ENCODE results near the gene PLLP. TPM values are rescaled to one million over a fixed set of nuclear protein-coding genes. Genes with fewer than 3 reads are reported as not detected.

Gene PLLP
- total RNA-seq, 4 donors from 2014 or later, result 15.5 to 38.5 (median 31.5) TPM

DNA sequence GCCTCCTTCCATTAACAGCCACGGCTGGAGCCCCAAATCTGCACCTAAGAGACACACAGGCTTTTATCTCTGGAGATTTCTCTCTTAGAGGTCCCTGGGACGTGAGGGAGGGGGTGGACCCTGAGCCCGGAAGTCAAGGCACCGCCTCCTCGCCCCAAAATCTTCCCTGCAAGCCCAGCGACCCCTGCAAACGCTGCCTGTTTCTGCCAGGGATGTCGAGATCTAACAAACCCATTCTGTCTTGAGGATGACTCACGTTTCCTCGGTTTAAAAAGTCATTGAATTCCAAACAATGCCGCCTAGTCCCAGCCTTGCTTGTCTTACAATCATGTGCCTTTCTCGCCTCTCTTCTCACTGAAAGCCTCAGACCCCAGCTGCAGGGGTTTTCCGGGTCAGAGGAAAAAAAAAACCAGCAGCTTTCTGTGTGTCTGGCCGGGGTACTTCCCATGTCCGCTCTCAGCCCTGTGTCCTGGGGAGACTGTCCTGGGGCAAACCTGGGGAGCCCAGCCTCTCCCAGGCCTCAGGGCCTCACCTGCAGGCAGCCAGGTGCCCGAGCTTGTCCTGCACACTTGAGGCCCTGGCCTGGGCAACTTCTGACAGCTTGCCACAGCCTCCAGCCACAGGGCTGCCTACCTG is 24.1 kb downstream of the PLLP start:
- TF ChIP-seq, protein P1, sequence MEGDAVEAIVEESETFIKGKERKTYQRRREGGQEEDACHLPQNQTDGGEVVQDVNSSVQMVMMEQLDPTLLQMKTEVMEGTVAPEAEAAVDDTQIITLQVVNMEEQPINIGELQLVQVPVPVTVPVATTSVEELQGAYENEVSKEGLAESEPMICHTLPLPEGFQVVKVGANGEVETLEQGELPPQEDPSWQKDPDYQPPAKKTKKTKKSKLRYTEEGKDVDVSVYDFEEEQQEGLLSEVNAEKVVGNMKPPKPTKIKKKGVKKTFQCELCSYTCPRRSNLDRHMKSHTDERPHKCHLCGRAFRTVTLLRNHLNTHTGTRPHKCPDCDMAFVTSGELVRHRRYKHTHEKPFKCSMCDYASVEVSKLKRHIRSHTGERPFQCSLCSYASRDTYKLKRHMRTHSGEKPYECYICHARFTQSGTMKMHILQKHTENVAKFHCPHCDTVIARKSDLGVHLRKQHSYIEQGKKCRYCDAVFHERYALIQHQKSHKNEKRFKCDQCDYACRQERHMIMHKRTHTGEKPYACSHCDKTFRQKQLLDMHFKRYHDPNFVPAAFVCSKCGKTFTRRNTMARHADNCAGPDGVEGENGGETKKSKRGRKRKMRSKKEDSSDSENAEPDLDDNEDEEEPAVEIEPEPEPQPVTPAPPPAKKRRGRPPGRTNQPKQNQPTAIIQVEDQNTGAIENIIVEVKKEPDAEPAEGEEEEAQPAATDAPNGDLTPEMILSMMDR (IDR thresholded peaks at IDR 0.05), result no peak
- TF ChIP-seq POLR2A (IDR thresholded peaks at IDR 0.05), result no peak
- Histone ChIP-seq H3K27me3 (no peaks in the 10 kb centered on the region), H3K27ac (peak overlapping the region; percentile 73 to 92 (median 84)), H3K9me3 (no peaks in the 10 kb centered on the region), H3K36me3 (peaks cover 0 to 32% (median 0%) of the 10 kb centered on the region in 3 donors), H3K4me3 (peak overlapping the region in 1 of 4 donors; percentile 34), H3K4me1 (peaks cover 30 to 94% (median 48%) of the 10 kb centered on the region in 3 donors)
- intact Hi-C loops (cut with DNase I), result no loop called here
- no peak for DNase-seq
- WGBS, 2 donors, result 10 to 14% methylated on average over 12 to 13 of the region's 16 CpGs

- 64 to 67% methylated on average over 1 of the region's 1 CpG for WGBS, 2 donors
- H3K36me3 ChIP-seq, result peaks cover 0 to 46% (median 0%) of the 10 kb centered on the region in 3 donors
- no peak for TF ChIP-seq POLR2A (IDR thresholded peaks at IDR 0.05)
- TF ChIP-seq, protein P1 (IDR thresholded peaks at IDR 0.05), result no peak
- DNase-seq, result no peak
- H3K4me1 ChIP-seq, result peaks cover 17 to 94% (median 34%) of the 10 kb centered on the region in 3 donors
- H3K27ac ChIP-seq, result peak overlapping the region in 2 of 4 donors; percentile 19 to 87
- no peaks in the 10 kb centered on the region for H3K27me3 ChIP-seq
- no peaks in the 10 kb centered on the region for H3K9me3 ChIP-seq
- H3K4me3 ChIP-seq, result no peak overlapping the region
- intact Hi-C loops (cut with DNase I), result no loop called here
These were observed 25.5 kb downstream of the PLLP start for GRCh38 chr16:57258910-57259475.

- TF ChIP-seq, protein P1 (IDR thresholded peaks at IDR 0.05), result no peak
- no peak for TF ChIP-seq POLR2A (IDR thresholded peaks at IDR 0.05)
- intact Hi-C loops (cut with DNase I), result no loop called here
- H3K9me3 ChIP-seq, result no peaks in the 10 kb centered on the region
- DNase-seq, result no peak
- H3K27ac ChIP-seq, result peak overlapping the region in 1 of 4 donors; percentile 82
- peaks cover 12 to 94% (median 27%) of the 10 kb centered on the region in 3 donors for H3K4me1 ChIP-seq
- 93 to 95% methylated on average over 6 to 17 of the region's 18 CpGs for WGBS, 2 donors
- peaks cover 0 to 52% (median 0%) of the 10 kb centered on the region in 3 donors for H3K36me3 ChIP-seq
- no peak overlapping the region for H3K4me3 ChIP-seq
- H3K27me3 ChIP-seq, result no peaks in the 10 kb centered on the region
These were observed 26.1 kb downstream of the PLLP start for GRCh38 chr16:57258226-57258909.

GRCh38 chr16:57257455-57258070 is 26.9 kb downstream of the PLLP start:
- no peaks in the 10 kb centered on the region for H3K9me3 ChIP-seq
- peaks cover 5 to 94% (median 21%) of the 10 kb centered on the region in 3 donors for H3K4me1 ChIP-seq
- H3K4me3 ChIP-seq, result no peak overlapping the region
- peaks cover 1 to 58% (median 2%) of the 10 kb centered on the region in 3 donors for H3K36me3 ChIP-seq
- intact Hi-C loops (cut with DNase I), result no loop called here
- TF ChIP-seq POLR2A (IDR thresholded peaks at IDR 0.05), result no peak
- TF ChIP-seq, protein P1 (IDR thresholded peaks at IDR 0.05), result no peak
- H3K27ac ChIP-seq, result peak overlapping the region in 3 of 4 donors; percentile 66 to 82 (median 74)
- H3K27me3 ChIP-seq, result no peaks in the 10 kb centered on the region
- DNase-seq, result no peak
- 68 to 85% methylated on average over 6 to 8 of the region's 13 CpGs for WGBS, 2 donors

Data from esophagus squamous epithelium (tissue), 5 donors.